Hepatic stellate cell (primary cell): ENCODE data around the gene SKOR1.
A peak's percentile ranks its signal among the peaks of the same experiment; 100 is the strongest.

ENCODE experiments used
- DNase-seq: peaks from one replicate; pipeline ENCODE4 v3.0.0; 2011; ENCODE audit warnings: low spot score

Gene SKOR1

GRCh38 chr15:67818464-67818863 is 6.8 kb upstream of the SKOR1 start:
- no peak for DNase-seq

- DNase-seq = no peak
Measured at GRCh38 chr15:67819636-67820035, 5.7 kb upstream of the SKOR1 start.

DNA sequence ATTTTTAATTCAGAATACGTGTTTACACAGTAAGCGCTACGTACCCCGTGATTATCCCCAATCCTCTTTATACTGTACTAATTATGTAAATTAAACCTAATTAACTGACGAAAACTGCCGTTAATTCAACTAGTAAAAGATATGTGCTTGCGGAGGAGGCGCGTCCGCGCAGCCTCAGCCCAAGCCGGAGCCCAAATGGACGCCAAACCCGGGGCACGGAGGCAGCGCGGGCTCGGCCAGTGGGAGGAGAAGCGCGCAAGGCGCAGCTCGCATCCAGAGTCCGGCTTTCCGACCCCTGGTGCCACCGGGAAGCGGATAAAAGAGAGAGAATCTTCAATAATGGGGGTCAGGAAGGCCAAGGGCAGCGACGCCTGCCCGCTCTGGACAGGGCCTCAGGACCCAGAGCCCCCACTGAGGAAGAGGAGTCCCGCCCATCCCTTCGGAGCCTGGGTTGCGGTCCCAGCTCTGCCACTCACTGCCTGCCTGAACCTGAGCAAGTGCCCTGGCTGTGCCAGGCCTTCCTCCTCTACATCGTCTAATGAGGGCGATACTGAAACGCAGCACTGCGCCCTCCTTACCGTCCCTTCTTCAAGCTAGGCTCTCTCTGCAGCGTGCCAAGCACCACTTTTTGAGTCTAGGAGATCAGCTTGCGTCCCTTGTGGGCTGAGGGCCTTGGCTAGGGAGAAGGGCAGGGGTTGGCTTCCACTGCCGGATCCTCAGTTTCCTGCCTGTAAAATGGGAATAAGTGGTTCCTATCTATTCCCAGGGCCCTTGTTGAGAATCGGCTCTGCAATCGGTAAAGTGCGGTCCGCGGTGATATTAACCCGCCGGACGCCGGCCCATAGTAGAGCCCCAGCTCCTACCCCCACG is 5.0 kb upstream of the SKOR1 start:
- no peak for DNase-seq

- peak; percentile 81 for DNase-seq
Measured at GRCh38 chr15:67820992-67821783, 4.1 kb upstream of the SKOR1 start.

DNA sequence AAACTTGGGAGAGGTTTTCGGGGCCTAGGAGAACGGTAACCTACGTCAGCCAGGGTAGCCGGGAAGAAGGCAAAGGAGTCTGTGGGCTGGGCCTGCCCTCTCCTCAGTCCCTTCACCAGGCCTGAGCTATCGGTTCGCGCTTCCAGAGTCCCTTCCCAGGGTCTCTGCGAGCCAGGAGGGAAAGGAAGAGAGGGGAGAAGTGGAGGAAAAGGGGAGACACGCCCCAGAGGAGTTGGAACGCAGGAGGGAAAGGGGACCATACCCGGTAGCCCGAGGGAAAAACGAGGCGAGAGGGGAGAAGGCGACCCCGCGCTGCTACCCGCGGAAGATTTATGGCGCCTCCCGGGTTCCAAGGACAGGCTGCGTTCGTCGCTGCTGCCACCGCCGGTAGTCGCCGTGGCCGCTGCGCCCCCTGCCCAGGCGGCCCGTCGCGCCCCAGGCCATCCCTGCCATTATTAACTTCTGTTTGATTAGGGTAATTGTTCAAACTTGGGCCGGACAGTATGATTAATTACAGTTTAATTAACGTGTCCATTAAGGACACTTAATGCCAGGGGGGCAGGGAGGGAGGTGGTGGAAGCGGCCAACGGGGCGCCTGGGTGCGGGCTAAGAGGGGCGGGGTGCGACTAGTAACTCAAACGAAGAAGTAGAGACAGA is 3.4 kb upstream of the SKOR1 start:
- DNase-seq = no peak

- DNase-seq = no peak
Measured at GRCh38 chr15:67822537-67823313, 2.6 kb upstream of the SKOR1 start.

- DNase-seq = no peak
Measured at GRCh38 chr15:67823314-67824196, 1.8 kb upstream of the SKOR1 start.

DNA sequence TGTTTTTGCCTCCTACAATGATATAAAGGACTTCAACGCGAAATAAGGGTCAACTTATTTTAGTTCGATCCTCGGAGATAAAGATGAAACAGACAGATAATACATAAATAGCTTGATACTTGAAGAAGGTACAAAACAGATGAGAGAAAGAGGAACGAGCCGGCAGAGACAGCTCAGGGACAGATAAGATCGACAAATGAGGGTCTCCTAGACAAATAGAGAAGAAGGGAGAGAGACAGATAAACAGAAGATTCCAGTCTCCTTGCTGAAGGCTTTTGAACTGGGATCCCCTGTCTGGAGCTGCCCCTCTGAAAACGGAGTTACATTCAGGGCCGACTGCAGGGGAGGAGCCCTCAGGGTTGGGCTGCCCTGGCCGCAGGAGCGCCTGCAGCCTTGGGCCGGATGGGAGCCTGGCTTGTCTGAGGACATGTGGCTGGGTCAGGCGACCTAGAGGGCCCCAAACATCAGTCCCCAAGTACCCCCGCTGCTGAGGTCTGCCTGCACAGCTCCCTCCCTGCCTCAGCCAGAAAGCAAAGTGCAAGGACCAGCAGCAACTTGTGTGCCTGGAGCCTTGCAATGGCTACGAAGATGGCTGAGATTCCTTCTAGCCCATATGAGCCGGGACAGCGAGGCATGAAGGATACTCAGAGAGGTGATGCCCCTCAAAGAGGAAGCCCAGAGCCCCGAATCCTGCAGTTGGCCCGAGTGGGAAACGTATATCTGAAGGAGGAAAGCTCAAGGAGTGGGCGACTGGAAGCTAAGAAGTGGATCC is 926 bp upstream of the SKOR1 start:
- DNase-seq = no peak

GRCh38 chr15:67825881-67826716 is 790 bp downstream of the SKOR1 start:
- DNase-seq = no peak

DNA sequence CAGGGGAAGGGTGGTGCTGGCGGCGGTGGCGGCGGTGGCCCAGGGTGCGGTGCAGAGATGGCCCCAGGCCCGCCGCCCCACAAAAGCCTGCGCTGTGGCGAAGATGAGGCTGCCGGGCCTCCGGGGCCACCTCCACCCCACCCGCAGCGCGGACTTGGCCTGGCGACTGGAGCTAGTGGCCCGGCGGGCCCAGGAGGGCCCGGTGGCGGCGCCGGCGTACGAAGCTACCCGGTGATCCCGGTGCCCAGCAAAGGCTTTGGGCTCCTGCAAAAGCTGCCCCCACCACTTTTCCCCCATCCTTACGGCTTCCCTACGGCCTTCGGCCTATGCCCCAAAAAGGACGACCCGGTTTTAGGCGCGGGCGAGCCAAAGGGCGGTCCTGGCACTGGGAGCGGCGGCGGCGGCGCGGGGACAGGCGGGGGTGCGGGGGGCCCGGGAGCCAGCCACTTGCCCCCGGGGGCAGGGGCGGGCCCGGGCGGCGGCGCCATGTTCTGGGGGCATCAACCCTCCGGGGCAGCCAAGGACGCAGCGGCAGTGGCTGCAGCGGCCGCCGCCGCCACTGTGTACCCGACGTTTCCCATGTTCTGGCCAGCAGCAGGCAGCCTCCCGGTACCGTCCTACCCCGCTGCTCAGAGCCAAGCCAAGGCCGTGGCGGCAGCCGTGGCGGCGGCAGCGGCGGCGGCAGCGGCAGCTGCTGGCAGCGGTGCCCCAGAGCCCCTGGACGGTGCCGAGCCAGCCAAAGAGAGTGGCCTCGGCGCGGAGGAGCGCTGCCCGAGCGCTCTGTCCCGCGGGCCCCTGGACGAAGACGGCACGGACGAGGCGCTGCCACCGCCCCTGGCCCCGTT is 1.6 kb downstream of the SKOR1 start:
- no peak for DNase-seq

DNA sequence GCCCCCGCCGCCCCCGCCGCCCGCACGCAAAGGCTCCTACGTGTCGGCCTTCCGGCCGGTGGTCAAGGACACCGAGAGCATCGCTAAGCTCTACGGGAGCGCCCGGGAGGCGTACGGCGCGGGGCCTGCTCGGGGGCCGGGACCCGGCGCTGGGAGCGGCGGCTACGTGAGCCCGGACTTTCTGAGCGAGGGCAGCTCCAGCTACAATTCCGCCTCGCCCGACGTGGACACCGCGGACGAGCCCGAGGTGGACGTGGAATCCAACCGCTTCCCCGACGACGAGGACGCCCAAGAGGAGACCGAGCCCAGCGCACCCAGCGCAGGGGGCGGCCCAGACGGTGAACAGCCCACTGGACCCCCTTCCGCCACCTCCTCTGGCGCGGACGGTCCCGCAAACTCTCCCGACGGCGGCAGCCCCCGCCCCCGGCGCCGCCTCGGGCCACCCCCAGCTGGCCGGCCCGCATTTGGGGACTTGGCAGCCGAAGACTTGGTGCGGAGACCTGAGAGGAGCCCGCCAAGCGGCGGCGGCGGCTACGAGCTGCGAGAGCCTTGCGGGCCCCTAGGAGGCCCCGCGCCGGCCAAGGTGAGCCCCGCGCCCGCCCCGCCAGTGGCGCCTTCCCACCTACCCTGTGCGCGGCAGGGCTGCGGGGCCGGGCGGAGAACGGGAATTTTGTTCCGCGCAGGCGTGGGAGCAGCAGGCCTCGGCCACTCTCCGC is 2.4 kb downstream of the SKOR1 start:
- DNase-seq = no peak

GRCh38 chr15:67828278-67828968 is 3.1 kb downstream of the SKOR1 start:
- no peak for DNase-seq

- DNase-seq = no peak
Measured at GRCh38 chr15:67828969-67829646, 3.8 kb downstream of the SKOR1 start.

DNA sequence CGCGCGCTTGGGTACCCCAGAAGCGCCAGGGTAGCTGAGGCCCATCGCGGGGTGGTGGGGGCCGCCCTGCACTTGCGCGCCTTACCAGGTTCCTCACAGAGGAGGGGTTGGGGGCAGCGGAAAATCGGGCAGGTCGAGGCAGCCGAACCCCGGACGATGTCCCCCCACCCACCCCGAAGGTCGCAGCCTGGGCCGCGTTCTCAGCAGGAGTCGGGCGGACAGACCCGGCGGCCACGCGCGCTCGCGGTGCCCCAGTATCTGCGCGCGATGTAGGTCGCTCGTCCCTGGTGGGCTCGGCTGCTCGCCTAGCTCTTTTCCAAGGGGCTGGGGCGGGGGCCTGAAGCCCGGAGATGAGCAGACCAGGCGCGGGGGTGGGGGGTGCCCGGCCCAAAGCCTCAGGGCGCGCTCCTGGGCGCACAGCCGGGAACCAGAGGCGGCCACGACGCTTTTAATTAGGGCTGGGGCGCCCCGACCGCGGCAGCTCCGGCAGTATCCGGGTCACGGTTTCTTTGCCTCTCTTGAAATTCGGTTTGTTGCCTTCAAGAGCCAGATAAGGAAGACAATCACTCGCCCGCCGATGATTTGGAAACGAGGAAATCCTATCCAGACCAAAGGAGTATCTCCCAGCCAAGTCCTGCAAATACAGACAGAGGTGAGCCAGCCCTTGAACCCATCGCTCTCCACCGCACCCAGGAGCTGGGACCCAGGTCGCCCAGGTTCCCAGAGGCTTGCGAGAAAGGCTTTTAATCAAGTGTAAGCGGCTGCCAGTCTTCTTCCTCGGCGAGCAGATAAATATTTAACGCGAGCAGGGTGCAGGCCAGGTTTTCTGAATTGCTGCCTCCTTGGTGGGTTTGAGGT is 4.6 kb downstream of the SKOR1 start:
- DNase-seq = no peak

- DNase-seq = no peak
Measured at GRCh38 chr15:67831363-67831762, 6.1 kb downstream of the SKOR1 start.
